NCI-H524 treated with DMSO at 0.1 percent for 48 hours (cell line): ENCODE results near the gene CARS1.

Experiments used
- DNase-seq: peaks from one replicate; lab custom pipeline; 2025; lab: John Stamatoyannopoulos, UW

The CARS1 gene

GRCh38 chr11:3058753-3059664, 1.8 kb upstream of the CARS1 start:
- no peak for DNase-seq

GRCh38 chr11:3056296-3057068, 741 bp downstream of the CARS1 start:
- no peak for DNase-seq

DNA sequence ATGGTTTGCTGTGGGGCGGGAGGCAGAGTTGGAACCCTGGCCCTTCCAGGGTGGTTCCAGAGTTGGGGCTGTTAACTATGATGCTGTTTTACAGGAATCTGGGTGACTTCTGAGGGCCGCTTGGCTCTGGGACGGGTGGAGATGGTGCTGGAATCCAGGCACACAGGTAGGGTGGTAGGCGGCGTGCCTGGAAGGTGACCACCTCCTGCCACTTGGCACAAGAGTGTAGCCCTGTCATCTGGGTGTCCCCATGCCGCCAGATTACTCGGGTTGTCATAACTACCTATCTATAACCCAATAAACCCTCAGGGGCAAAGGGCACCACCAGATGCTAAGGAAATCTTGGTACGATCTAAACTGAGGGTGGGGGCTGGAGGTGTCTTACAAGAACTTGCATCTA, 1.3 kb downstream of the CARS1 start:
- no peak for DNase-seq

DNA sequence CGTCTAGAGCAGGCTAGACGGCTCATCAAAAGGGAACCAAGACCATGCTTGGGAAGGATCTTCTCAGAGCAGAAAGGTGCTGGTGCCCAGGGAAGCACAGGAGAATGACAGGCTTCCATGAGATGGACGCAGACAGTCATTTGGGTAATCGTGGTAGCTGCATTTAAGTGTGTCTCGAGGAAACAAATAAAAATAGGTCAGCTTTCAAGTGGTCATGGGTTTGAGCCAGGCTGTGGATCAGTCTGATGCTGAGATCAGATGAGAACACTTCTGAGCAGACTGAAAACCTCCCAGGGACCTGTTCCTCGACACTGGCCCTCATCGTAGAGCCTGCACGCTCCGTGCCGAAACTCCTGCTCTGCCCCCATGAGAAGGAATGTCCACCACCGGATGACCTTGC, 4.7 kb downstream of the CARS1 start:
- no peak for DNase-seq

DNA sequence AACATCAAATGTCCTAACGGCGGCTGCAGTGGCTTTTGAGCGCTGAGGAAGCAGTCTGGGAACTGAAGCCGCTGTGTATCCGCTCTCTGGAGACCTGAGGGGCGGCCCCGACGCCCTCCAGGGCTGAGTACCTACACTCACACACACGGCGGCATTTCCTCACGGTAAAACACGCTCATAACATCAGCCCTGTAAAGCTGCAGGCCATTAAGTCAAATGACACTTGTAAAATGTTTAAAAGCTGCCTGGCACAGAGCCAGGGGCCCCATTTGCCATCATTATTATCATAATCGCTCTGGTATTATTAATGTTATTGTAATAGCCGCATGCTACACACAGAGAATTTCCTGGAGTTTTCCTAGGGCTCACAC, 5.1 kb downstream of the CARS1 start:
- peak; percentile 77 for DNase-seq

GRCh38 chr11:3051196-3052108, 5.8 kb downstream of the CARS1 start:
- no peak for DNase-seq

DNA sequence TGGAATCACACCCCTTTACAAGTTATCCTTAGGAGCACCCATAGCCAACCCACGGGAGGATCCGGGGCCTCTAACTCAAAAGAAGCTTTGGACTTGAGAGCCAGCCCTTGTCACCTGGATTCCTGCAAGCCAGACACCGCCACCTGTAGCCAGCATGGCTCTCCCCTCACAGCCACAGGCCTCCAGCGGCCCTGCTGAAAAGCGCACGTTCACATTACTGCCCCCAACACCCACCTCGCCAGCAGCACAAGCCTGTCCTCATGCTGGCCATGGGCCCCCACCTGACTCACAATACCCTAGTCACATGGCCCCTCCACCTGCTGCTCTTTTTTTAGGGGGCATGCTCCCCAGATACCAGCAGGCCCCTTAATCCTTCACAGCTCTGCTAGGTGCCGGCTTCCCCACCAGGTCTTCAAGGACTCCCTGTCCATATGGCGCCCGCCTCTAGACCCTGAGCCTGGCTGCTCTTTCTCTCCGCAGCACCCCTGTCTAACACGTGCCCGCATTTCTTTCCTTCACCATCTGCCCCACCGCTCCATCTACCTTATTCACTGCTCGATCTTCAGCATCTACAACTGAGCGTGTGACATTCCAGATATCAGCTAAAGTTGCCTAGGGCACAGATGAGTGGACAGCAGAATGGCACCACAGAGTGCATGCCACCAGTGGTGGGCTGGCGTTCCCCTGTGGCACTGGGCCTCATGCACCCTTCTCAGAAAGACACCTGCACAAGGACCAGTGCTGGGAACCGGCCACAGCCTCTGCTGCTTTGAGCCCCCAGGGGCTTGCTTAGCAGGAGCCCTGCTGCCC, 6.6 kb downstream of the CARS1 start:
- peak; percentile 82 for DNase-seq

DNA sequence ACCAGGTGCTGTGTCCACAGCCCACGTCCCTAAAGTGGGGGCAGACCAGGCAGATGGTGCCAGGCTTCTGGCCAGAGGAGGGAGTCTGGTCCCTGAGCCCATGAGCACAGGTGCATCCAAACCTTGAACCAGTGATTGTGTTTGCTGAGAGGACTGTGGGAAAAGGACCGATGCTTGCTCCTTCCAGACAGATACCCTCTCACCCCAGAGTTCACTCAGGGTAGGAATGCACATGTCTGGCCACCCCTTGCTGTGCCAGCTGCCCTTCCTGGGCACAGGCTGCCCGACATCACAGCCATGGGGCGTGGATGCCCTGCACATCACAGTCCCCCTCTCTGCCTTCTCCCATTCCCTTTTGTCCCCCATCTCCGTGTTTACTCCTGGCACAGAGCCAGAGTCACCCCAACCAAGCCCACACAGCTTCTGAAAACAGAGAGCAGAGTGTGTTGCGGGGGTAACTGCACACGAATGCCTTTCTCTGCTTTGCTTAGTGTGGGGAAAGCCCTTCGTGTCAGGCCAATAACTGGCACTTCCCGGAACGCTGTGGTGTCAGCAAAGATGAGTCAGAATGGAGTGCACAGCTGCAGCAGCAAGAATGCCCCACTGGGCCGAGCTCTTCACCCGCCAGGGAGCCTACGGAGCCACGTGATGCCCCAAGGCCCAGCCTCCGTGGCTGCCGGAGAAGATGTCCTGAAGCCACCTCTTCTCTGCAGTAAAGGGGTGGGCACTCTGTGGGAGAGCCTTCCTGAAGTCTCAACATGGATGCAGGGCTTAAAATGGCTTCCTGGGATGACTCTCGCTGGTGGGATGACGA, 7.6 kb downstream of the CARS1 start:
- no peak for DNase-seq

GRCh38 chr11:3047637-3048036, 9.6 kb downstream of the CARS1 start:
- no peak for DNase-seq

- DNase-seq, result no peak
These were observed 10.6 kb downstream of the CARS1 start for GRCh38 chr11:3046641-3047040.

GRCh38 chr11:3046190-3046589, 11.0 kb downstream of the CARS1 start:
- no peak for DNase-seq

DNA sequence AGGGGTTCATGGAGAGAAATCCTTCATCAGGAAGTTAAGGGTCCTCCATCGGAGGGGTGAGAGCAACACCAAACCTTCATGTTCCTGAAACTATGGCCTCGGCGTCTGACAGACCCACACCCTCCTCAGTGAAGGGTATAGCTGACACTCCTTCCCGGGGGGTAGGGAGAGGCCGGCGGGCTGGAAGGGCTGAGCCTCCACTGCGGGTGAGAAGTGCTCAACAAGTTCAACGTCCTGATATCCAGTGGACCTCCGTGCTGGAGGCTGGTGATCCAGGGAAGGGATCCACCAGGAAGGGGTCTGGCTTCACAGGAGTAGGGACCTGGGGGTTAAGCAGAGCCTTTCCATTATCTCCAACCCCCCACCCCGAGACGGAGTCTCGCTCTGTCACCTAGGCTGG, 12.3 kb downstream of the CARS1 start:
- DNase-seq, result no peak

- no peak for DNase-seq
These were observed 13.2 kb downstream of the CARS1 start for GRCh38 chr11:3044004-3044403.

GRCh38 chr11:3043315-3043871, 13.8 kb downstream of the CARS1 start:
- DNase-seq, result no peak

DNA sequence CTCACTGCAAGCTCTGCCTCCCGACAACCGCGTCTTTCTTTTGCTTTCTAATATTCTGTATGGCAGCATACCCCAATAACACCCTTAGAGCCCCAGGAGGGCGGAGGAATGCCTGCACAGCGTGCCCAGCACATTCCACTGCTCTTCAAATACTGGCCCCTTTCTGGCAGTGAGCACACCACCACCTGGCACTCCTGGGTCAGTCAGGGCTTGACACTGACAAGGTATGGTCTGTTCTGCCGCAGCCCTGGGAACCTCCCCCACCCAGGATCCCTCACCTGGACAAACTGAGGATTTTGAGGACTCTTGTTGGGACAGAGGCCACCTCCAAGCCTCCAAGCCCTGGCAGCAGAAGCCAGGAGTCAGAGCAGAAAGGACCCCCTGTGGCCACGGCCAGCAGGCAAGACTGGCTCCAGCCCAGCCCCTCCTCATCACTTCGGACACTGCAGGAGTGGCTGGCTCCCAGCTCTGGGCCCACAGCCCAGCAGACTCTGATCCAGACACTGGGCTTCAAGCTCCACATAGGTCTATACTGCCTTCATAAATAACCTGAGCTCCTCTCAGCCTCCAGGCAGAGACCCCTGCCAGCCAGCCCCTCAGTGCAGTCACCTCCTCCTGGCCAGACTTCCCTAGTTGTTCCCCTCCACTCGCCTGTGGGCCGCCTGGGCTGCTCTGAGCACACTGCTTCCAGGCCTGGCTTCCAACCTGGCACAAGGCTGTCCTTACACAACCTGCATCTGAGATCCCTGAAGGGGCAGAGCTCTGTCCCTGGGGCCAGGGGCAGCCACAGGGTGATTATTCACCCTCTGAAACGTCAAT, 14.5 kb downstream of the CARS1 start:
- DNase-seq, result no peak

- no peak for DNase-seq
These were observed 15.4 kb downstream of the CARS1 start for GRCh38 chr11:3041699-3042441.

DNA sequence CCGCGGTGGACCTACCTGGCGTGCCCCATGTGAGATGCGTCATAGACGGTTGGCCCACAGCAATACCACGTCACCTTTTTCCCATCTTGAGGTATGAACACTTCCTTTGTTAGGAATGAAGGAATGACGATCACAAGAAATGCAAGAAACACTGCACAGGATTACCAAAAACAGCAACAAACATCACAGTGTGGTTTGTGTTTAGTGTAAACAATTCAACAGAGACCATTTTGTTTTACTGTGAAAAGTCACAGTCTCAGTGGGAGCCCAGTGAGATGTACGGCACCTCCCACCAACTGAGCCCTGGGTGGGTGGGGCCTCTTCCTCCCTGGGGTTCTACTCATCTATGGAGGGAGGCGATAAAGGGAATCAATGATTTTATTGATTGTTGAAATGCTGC, 16.3 kb downstream of the CARS1 start:
- DNase-seq, result no peak

- peak; percentile 43 for DNase-seq
These were observed 19.3 kb downstream of the CARS1 start for GRCh38 chr11:3037945-3038271.
